Measurements from ENCODE around the gene ACSS2. TPM values are rescaled to one million over a fixed set of nuclear protein-coding genes. Genes with fewer than 3 reads are reported as not detected.
"Not testable (repeated sequence)": the region's sequence is repeated elsewhere in the genome, so short reads cannot be mapped to it uniquely, and the experiment has no call there.

ACSS2 gene
- total RNA-seq, 2 donors from 2014 or later, result 343 to 383 TPM

GRCh38 chr20:34871966-34872621 is 4.3 kb upstream of the ACSS2 start:
- intact Hi-C loops (cut with DNase I, micrococcal nuclease), result no loop called here
- DNase-seq, result no peak
- no peak for ATAC-seq

- ATAC-seq (peak; percentile 40), DNase-seq (peak; percentile 86 to 90)
- intact Hi-C loops (cut with DNase I, micrococcal nuclease), result no loop called here
These were observed 3.7 kb upstream of the ACSS2 start, which contains the start of gene GGT7 for GRCh38 chr20:34872622-34873224. Gene GGT7 (minus strand): TSS chr20:34872856. CDS start chr20:34872815, 41 bp downstream.

- ATAC-seq (no peak), DNase-seq (no peak)
- intact Hi-C loops (cut with DNase I, micrococcal nuclease), result no loop called here
These were observed 2.8 kb upstream of the ACSS2 start for GRCh38 chr20:34873583-34874093.

- peak; percentile 79 to 83 for DNase-seq
- ATAC-seq, result peak; percentile 48
- intact Hi-C loops (cut with DNase I, micrococcal nuclease), result no loop called here
These were observed 2.2 kb upstream of the ACSS2 start for GRCh38 chr20:34874094-34874654.

GRCh38 chr20:34875642-34876405 is 588 bp upstream of the ACSS2 start:
- ATAC-seq, result peak; percentile 69
- DNase-seq, result peak in 1 of 2 donors; percentile 100
- intact Hi-C loops (cut with DNase I, micrococcal nuclease), result loop anchor here in 1 of 2 donors (2.0 kb wide), 1 partner anchor 73 kb away; no protein-coding TSS in a partner anchor

GRCh38 chr20:34880215-34880850 is 3.9 kb downstream of the ACSS2 start:
- DNase-seq (peak; percentile 36 to 59), ATAC-seq (peak; percentile 11)
- intact Hi-C loops (cut with DNase I, micrococcal nuclease), result no loop called here

GRCh38 chr20:34880971-34881370 is 4.6 kb downstream of the ACSS2 start:
- intact Hi-C loops (cut with DNase I, micrococcal nuclease); DNase-seq; ATAC-seq: not testable (repeated sequence)

- intact Hi-C loops (cut with DNase I, micrococcal nuclease), result no loop called here
- DNase-seq (no peak), ATAC-seq (no peak)
These were observed 5.3 kb downstream of the ACSS2 start for GRCh38 chr20:34881689-34882088.

GRCh38 chr20:34883087-34883688 is 6.8 kb downstream of the ACSS2 start:
- ATAC-seq, result no peak
- DNase-seq, result no peak
- intact Hi-C loops (cut with DNase I, micrococcal nuclease), result no loop called here

- intact Hi-C loops (cut with DNase I, micrococcal nuclease), result no loop called here
- no peak for ATAC-seq
These were observed 7.4 kb downstream of the ACSS2 start for GRCh38 chr20:34883809-34884208.

GRCh38 chr20:34884260-34884659 is 7.8 kb downstream of the ACSS2 start:
- DNase-seq (no peak), ATAC-seq (no peak)
- intact Hi-C loops (cut with DNase I, micrococcal nuclease), result no loop called here

More at GRCh38 chr20:34883809-34884208, 7.4 kb downstream of the ACSS2 start:
- DNase-seq, result no peak

- intact Hi-C loops (cut with DNase I, micrococcal nuclease), result no loop called here
- DNase-seq, result no peak
- peak; percentile 65 for ATAC-seq
These were observed 9.7 kb downstream of the ACSS2 start for GRCh38 chr20:34886122-34886521.

GRCh38 chr20:34887023-34887422 is 10.6 kb downstream of the ACSS2 start:
- intact Hi-C loops (cut with DNase I, micrococcal nuclease), result no loop called here
- DNase-seq (no peak), ATAC-seq (no peak)

- no peak for DNase-seq
- ATAC-seq, result no peak
- intact Hi-C loops (cut with DNase I, micrococcal nuclease), result no loop called here
These were observed 12.1 kb downstream of the ACSS2 start for GRCh38 chr20:34888468-34888867.

GRCh38 chr20:34891166-34892062 is 15.0 kb downstream of the ACSS2 start:
- no peak for ATAC-seq
- intact Hi-C loops (cut with DNase I, micrococcal nuclease), result no loop called here
- no peak for DNase-seq

GRCh38 chr20:34892671-34893070 is 16.3 kb downstream of the ACSS2 start:
- intact Hi-C loops (cut with DNase I, micrococcal nuclease), result no loop called here
- no peak for DNase-seq
- ATAC-seq, result no peak

- ATAC-seq (no peak), DNase-seq (no peak)
- intact Hi-C loops (cut with DNase I, micrococcal nuclease), result no loop called here
These were observed 18.3 kb downstream of the ACSS2 start for GRCh38 chr20:34894723-34895122.
